K562 (cell line): Measurements from ENCODE around the gene MED15. TPM values are rescaled to one million over a fixed set of nuclear protein-coding genes. Genes with fewer than 3 reads are reported as not detected.

Experiments used
- BRD4 ChIP-seq: fragments of 200-600 bp; sonication (generic); IDR thresholded peaks from 2 replicates; pipeline ENCODE4 v1.6.1; 2017; ENCODE audit warnings: inconsistent platforms
- CHD2 ChIP-seq: IDR thresholded peaks from 2 replicates; pipeline ENCODE4 v1.6.1; 2011; ENCODE audit warnings: low read depth, low read length
- DDX20 ChIP-seq: fragments of 450-650 bp; IDR thresholded peaks from 2 replicates; pipeline ENCODE4 v1.6.1; 2016; ENCODE audit warnings: missing genetic modification characterization, low read depth, mild to moderate bottlenecking, missing compliant biosample characterization, moderate library complexity
- FOS ChIP-seq: IDR thresholded peaks from 3 replicates; pipeline ENCODE4 v1.6.1; 2011; ENCODE audit not compliant: insufficient read length; ENCODE audit errors: extremely low read depth
- HNRNPL ChIP-seq: fragments of 200-400 bp; formaldehyde crosslinking; IDR thresholded peaks from 2 replicates; pipeline ENCODE4 v1.6.1; 2017; ENCODE audit warnings: low read depth, mild to moderate bottlenecking, low read length
- L3MBTL2 ChIP-seq: fragments of 450-650 bp; IDR thresholded peaks from 2 replicates; pipeline ENCODE4 v1.6.1; 2016; ENCODE audit warnings: mild to moderate bottlenecking, moderate library complexity
- MAFG ChIP-seq: fragments of 450-650 bp; conservative IDR thresholded peaks from 2 replicates; pipeline ENCODE4 v1.6.1; 2016; ENCODE audit warnings: missing genetic modification characterization, missing compliant biosample characterization
- RBM34 ChIP-seq: fragments of 200-400 bp; formaldehyde crosslinking; IDR thresholded peaks from 2 replicates; pipeline ENCODE4 v1.6.1; 2018; ENCODE audit warnings: low read length, borderline replicate concordance; ENCODE audit not compliant: insufficient read depth
- SAFB ChIP-seq: fragments of 200-400 bp; formaldehyde crosslinking; IDR thresholded peaks from 2 replicates; pipeline ENCODE4 v1.6.1; 2017; ENCODE audit warnings: low read depth, low read length, borderline replicate concordance
- SIX5 ChIP-seq, 2 experiments: IDR thresholded peaks; 2 replicates each; pipeline ENCODE4 v1.6.1; 2011; ENCODE audit warnings: low read length in 2 of 2, borderline replicate concordance in 1 of 2, low read depth in 1 of 2, mild to moderate bottlenecking in 1 of 2, moderate library complexity in 1 of 2; ENCODE audit not compliant: insufficient read depth in 1 of 2
- ZFP30 ChIP-seq: fragments of 250-450 bp; sonication (Bioruptor Pico); IDR thresholded peaks from 2 replicates; pipeline ENCODE4 v1.8.0; 2022; ENCODE audit warnings: moderate library complexity, mild to moderate bottlenecking, inconsistent platforms, borderline replicate concordance
- ZNF354B ChIP-seq: fragments of 250-450 bp; sonication (Bioruptor Pico); IDR thresholded peaks from 2 replicates; pipeline ENCODE4 v1.4.0; 2020
- ZNF589 ChIP-seq: fragments of 200-800 bp; sonication (Bioruptor generic); IDR thresholded peaks from 2 replicates; pipeline ENCODE4 v1.6.1; 2016; ENCODE audit warnings: low read depth, missing genetic modification characterization, missing compliant biosample characterization
- polyA plus RNA-seq, 8 experiments: library from polyadenylated mRNA; depleted of rRNA in 4 of 8; stranded (reverse) in 5 of 8; unstranded in 3 of 8; fragments of >200 nt; fragmentation: Nextera tagmentation in 2 of 8; fragmentation: Illumina TruSeq in 1 of 8; extraction: Ambion mirVana in 2 of 8; extraction: Trizol in 1 of 8; gene quantifications; 2 replicates each; pipeline versions ENCODE4 v1.2.1 to v1.2.3, GENCODE V29; 2011 to 2014; ENCODE audit warnings: inconsistent platforms in 1 of 8, missing spikeins in 1 of 8
- total RNA-seq, 7 experiments: library from RNA; depleted of rRNA in 6 of 7; stranded (reverse); fragments of >200 nt in 6 of 7; fragmentation: Illumina TruSeq in 2 of 7; extraction: Trizol in 2 of 7; gene quantifications; 2 replicates each; pipeline versions ENCODE4 v1.2.1 to v1.2.3, GENCODE V29; 2011 to 2021; ENCODE audit warnings: low replicate concordance in 1 of 7
- TF ChIP-seq, protein P1 (sequence below): fragments of 250-450 bp; sonication (Bioruptor Pico); IDR thresholded peaks from 2 replicates; pipeline ENCODE4 v1.8.0; 2021; ENCODE audit warnings: moderate library complexity, mild to moderate bottlenecking, inconsistent platforms
- TF ChIP-seq, protein P2 (sequence below): fragments of 450-650 bp; formaldehyde crosslinking; IDR thresholded peaks from 2 replicates; pipeline ENCODE4 v1.4.0; 2020; ENCODE audit warnings: mild to moderate bottlenecking
- TF ChIP-seq, protein P3 (sequence below): fragments of 450-650 bp; IDR thresholded peaks from 2 replicates; pipeline ENCODE4 v1.6.1; 2016; ENCODE audit warnings: low read depth, mild to moderate bottlenecking, moderate library complexity
- TF ChIP-seq, protein P4 (sequence below): sonication (generic); formaldehyde crosslinking; IDR thresholded peaks from 2 replicates; pipeline ENCODE4 v1.5.0; 2020; ENCODE audit warnings: missing genetic modification reagents
- TF ChIP-seq, protein P5 (sequence below): fragments of 250-450 bp; sonication (Bioruptor Pico); IDR thresholded peaks from 2 replicates; pipeline ENCODE4 v1.9.0; 2021; ENCODE audit warnings: mild to moderate bottlenecking

Gene MED15
- total and polyA plus RNA-seq, 9 of the 15 experiments (the other 6 are each of a cell fraction or from before 2014, with no cell fraction given): 4.0 to 271 (median 60.1) TPM

DNA sequence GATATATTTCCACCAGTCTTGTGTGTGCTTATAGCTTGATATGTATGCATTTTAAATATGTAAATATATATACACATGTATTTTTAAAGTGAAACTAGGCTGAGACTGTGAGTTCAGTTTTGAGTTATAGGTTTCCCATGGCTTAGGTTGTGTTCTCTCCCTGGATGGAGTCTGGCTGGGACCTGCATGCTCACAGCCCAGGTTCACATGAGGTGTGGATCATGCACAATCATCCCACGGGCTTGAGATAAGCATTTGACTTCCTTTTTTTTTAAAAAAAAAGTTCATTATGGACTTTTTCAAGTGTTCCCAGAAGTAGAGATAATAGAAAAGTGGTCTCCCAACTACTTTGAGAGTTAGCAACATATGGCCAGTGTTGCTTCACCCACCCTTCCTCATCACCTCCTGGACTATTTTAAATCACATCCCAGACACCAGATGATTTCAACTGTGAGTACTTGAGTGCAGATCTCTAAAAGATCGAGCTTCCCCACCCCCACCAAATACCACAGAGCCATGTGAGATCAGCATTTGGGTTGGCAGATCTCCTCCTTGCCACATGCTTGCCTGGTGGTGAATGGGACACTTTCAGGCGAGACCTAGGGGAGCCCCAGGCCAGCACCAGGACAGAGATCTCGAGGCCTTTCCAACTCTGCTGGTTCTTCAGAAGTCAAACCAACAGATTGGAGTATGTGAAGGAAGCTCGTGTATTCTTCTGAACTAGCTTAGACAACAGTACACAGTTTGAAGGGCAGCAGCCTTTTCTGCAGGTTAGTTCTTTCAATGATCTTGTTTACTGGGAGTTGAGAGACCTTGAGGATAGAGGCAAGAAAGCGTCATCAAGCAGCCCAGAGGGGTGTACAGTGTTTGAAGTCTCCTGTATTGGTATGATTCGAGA, 15.9 kb downstream of the MED15 start (continued):
- TF ChIP-seq, protein P1, sequence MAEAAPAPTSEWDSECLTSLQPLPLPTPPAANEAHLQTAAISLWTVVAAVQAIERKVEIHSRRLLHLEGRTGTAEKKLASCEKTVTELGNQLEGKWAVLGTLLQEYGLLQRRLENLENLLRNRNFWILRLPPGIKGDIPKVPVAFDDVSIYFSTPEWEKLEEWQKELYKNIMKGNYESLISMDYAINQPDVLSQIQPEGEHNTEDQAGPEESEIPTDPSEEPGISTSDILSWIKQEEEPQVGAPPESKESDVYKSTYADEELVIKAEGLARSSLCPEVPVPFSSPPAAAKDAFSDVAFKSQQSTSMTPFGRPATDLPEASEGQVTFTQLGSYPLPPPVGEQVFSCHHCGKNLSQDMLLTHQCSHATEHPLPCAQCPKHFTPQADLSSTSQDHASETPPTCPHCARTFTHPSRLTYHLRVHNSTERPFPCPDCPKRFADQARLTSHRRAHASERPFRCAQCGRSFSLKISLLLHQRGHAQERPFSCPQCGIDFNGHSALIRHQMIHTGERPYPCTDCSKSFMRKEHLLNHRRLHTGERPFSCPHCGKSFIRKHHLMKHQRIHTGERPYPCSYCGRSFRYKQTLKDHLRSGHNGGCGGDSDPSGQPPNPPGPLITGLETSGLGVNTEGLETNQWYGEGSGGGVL (CRISPR knock-in tag): no peak
- peak; percentile 4; the same call in 1 of the 2 replicates for TF ChIP-seq ZNF589 (CRISPR knock-in tag)
- no peak; the same call in 1 of the 2 replicates for TF ChIP-seq ZNF354B (CRISPR knock-in tag)
- TF ChIP-seq L3MBTL2: no peak
- no peak for TF ChIP-seq SIX5 (IDR thresholded peaks at IDR 0.05; ENCODE audit: borderline replicate concordance in 1 of 2, insufficient read depth in 1 of 2, low read depth in 1 of 2, low read length in 2 of 2)
- TF ChIP-seq MAFG (tag): no peak
- peak; percentile 58; the same call in 1 of the 2 replicates for TF ChIP-seq HNRNPL
- no peak for TF ChIP-seq SAFB
- TF ChIP-seq, protein P2, sequence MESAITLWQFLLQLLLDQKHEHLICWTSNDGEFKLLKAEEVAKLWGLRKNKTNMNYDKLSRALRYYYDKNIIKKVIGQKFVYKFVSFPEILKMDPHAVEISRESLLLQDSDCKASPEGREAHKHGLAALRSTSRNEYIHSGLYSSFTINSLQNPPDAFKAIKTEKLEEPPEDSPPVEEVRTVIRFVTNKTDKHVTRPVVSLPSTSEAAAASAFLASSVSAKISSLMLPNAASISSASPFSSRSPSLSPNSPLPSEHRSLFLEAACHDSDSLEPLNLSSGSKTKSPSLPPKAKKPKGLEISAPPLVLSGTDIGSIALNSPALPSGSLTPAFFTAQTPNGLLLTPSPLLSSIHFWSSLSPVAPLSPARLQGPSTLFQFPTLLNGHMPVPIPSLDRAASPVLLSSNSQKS: no peak
- TF ChIP-seq BRD4: peak; percentile 21; the same call in 1 of the 2 replicates
- no peak for TF ChIP-seq RBM34
- TF ChIP-seq, protein P3, sequence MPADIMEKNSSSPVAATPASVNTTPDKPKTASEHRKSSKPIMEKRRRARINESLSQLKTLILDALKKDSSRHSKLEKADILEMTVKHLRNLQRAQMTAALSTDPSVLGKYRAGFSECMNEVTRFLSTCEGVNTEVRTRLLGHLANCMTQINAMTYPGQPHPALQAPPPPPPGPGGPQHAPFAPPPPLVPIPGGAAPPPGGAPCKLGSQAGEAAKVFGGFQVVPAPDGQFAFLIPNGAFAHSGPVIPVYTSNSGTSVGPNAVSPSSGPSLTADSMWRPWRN: no peak
- TF ChIP-seq CHD2: peak; percentile 33; the same call in 1 of the 2 replicates
- TF ChIP-seq, protein P4, sequence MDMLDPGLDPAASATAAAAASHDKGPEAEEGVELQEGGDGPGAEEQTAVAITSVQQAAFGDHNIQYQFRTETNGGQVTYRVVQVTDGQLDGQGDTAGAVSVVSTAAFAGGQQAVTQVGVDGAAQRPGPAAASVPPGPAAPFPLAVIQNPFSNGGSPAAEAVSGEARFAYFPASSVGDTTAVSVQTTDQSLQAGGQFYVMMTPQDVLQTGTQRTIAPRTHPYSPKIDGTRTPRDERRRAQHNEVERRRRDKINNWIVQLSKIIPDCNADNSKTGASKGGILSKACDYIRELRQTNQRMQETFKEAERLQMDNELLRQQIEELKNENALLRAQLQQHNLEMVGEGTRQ (CRISPR knock-in tag): no peak
- TF ChIP-seq, protein P5, sequence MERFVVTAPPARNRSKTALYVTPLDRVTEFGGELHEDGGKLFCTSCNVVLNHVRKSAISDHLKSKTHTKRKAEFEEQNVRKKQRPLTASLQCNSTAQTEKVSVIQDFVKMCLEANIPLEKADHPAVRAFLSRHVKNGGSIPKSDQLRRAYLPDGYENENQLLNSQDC (CRISPR knock-in tag): no peak
- no peak; the same call in 1 of the 2 replicates for TF ChIP-seq ZFP30 (CRISPR knock-in tag)
- TF ChIP-seq DDX20 (tag): peak; percentile 77
- no peak for TF ChIP-seq FOS
